Liver (tissue), 9 donors: Measurements from ENCODE around the gene HES4. TPM values are rescaled to one million over a fixed set of nuclear protein-coding genes. Genes with fewer than 3 reads are reported as not detected.
"Not testable (repeated sequence)": the region's sequence is repeated elsewhere in the genome, so short reads cannot be mapped to it uniquely, and the experiment has no call there.

Experiments used
- DNase-seq: peaks from one replicate; pipeline ENCODE4 v3.0.0-alpha.2; 2017; ENCODE audit warnings: low spot score
- H3K27ac ChIP-seq, 2 donors: one replicate each; pipeline ENCODE4 v1.7.0; 2013; ENCODE audit warnings: inconsistent platforms in 2 of 2, low read length in 2 of 2, control low read depth in 1 of 2, low read depth in 1 of 2, mild to moderate bottlenecking in 1 of 2
- H3K27me3 ChIP-seq, 4 donors: one replicate each; pipeline versions ENCODE4 v1.6.1 to v1.7.0; 2013; ENCODE audit warnings: low read length in 3 of 4, inconsistent platforms in 1 of 4, mild to moderate bottlenecking in 1 of 4, moderate library complexity in 1 of 4; ENCODE audit not compliant: control insufficient read depth in 4 of 4, insufficient read depth in 4 of 4
- H3K36me3 ChIP-seq, 4 donors: one replicate each; pipeline versions ENCODE4 v1.6.1 to v1.7.0; 2013; ENCODE audit warnings: low read length in 3 of 4, mild to moderate bottlenecking in 3 of 4, low read depth in 1 of 4, moderate library complexity in 1 of 4; ENCODE audit not compliant: control insufficient read depth in 4 of 4, insufficient read depth in 3 of 4
- H3K4me1 ChIP-seq, 4 donors: one replicate each; pipeline versions ENCODE4 v1.6.1 to v1.7.0; 2013; ENCODE audit warnings: low read length in 3 of 4, mild to moderate bottlenecking in 3 of 4, moderate library complexity in 1 of 4; ENCODE audit not compliant: control insufficient read depth in 4 of 4, insufficient read depth in 4 of 4
- H3K4me3 ChIP-seq, 3 donors: one replicate each; pipeline versions ENCODE4 v1.6.1 to v1.7.0; 2013; ENCODE audit warnings: low read length in 3 of 3, control low read depth in 1 of 3, low read depth in 1 of 3, mild to moderate bottlenecking in 1 of 3
- H3K9ac ChIP-seq, 2 donors: one replicate each; pipeline ENCODE4 v1.7.0; 2013; ENCODE audit warnings: low read length in 2 of 2, mild to moderate bottlenecking in 2 of 2, moderate library complexity in 2 of 2, control low read depth in 1 of 2, low read depth in 1 of 2
- H3K9me3 ChIP-seq, 4 donors: one replicate each; pipeline versions ENCODE4 v1.6.1 to v1.7.0; 2013; ENCODE audit warnings: low read length in 3 of 4; ENCODE audit not compliant: control insufficient read depth in 4 of 4
- ATF3 ChIP-seq: IDR thresholded peaks from 2 replicates; pipeline ENCODE4 v1.6.1; 2016; ENCODE audit warnings: antibody characterized with exemption
- CTCF ChIP-seq: fragments of 150-350 bp; IDR thresholded peaks from 2 replicates; pipeline ENCODE4 v1.5.1; 2017; ENCODE audit warnings: improper control_type of control experiment, low read depth, low read length; ENCODE audit not compliant: missing input control
- GABPA ChIP-seq, 2 donors: IDR thresholded peaks in 1 of 2; conservative IDR thresholded peaks in 1 of 2; 2 replicates each; pipeline ENCODE4 v1.6.1; 2016; ENCODE audit warnings: antibody characterized with exemption in 2 of 2, mild to moderate bottlenecking in 1 of 2, moderate library complexity in 1 of 2
- HNF4A ChIP-seq, 2 donors: conservative IDR thresholded peaks; 2 replicates each; pipeline ENCODE4 v1.6.1; 2016; ENCODE audit warnings: antibody characterized with exemption in 2 of 2, mild to moderate bottlenecking in 2 of 2
- NR2F2 ChIP-seq: IDR thresholded peaks from 2 replicates; pipeline ENCODE4 v1.6.1; 2016; ENCODE audit warnings: antibody characterized with exemption
- RAD21 ChIP-seq, 2 donors: IDR thresholded peaks; 2 replicates each; pipeline ENCODE4 v1.6.1; 2016; ENCODE audit warnings: antibody characterized with exemption in 2 of 2, mild to moderate bottlenecking in 2 of 2
- REST ChIP-seq: IDR thresholded peaks from 2 replicates; pipeline ENCODE4 v1.6.1; 2016; ENCODE audit warnings: antibody characterized with exemption, mild to moderate bottlenecking
- RXRA ChIP-seq, 2 donors: IDR thresholded peaks; 2 replicates each; pipeline ENCODE4 v1.6.1; 2017 to 2018; ENCODE audit warnings: antibody characterized with exemption in 2 of 2, mild to moderate bottlenecking in 1 of 2
- SP1 ChIP-seq: IDR thresholded peaks from 2 replicates; pipeline ENCODE4 v1.6.1; 2018; ENCODE audit warnings: antibody characterized with exemption, mild to moderate bottlenecking
- TAF1 ChIP-seq: conservative IDR thresholded peaks from 2 replicates; pipeline ENCODE4 v1.6.1; 2016; ENCODE audit warnings: antibody characterized with exemption, mild to moderate bottlenecking
- YY1 ChIP-seq: IDR thresholded peaks from 2 replicates; pipeline ENCODE4 v1.6.1; 2016; ENCODE audit warnings: antibody characterized with exemption, mild to moderate bottlenecking
- WGBS: extraction: QIAGEN DNeasy Blood & Tissue Kit; methylation state at CpG from one replicate; pipeline ENCODE4 v1.1.7; 2013; 5-methylcytosine and 5-hydroxymethylcytosine counted together
- polyA plus RNA-seq, 2 donors: library from polyadenylated mRNA; stranded (reverse) in 1 of 2; unstranded in 1 of 2; fragments of 200-250 nt in 1 of 2; fragments of >200 nt in 1 of 2; fragmentation: Nextera tagmentation in 1 of 2; extraction: Ambion mirVana in 1 of 2; gene quantifications; one replicate each; pipeline versions ENCODE4 v1.2.1 to v1.2.3, GENCODE V29; 2013 to 2015
- total RNA-seq, 2 donors: library from RNA; depleted of rRNA; stranded (reverse); fragments of >200 nt; gene quantifications; one replicate each; pipeline ENCODE4 v1.2.3, GENCODE V29; 2014
- TF ChIP-seq, protein P1 (sequence below): IDR thresholded peaks from 2 replicates; pipeline ENCODE4 v1.6.1; 2016; ENCODE audit warnings: antibody characterized with exemption
- TF ChIP-seq, protein P2 (sequence below): IDR thresholded peaks from 2 replicates; pipeline ENCODE4 v1.6.1; 2016; ENCODE audit warnings: antibody characterized with exemption
- donor health status: healthy.
- donor health status: healthy.
- donor health status: healthy.
- donor health status: healthy.
- donor health status: healthy.

The HES4 gene
- total and polyA plus RNA-seq, 4 donors, result 0.93 to 1.9 (median 1.7) TPM

DNA sequence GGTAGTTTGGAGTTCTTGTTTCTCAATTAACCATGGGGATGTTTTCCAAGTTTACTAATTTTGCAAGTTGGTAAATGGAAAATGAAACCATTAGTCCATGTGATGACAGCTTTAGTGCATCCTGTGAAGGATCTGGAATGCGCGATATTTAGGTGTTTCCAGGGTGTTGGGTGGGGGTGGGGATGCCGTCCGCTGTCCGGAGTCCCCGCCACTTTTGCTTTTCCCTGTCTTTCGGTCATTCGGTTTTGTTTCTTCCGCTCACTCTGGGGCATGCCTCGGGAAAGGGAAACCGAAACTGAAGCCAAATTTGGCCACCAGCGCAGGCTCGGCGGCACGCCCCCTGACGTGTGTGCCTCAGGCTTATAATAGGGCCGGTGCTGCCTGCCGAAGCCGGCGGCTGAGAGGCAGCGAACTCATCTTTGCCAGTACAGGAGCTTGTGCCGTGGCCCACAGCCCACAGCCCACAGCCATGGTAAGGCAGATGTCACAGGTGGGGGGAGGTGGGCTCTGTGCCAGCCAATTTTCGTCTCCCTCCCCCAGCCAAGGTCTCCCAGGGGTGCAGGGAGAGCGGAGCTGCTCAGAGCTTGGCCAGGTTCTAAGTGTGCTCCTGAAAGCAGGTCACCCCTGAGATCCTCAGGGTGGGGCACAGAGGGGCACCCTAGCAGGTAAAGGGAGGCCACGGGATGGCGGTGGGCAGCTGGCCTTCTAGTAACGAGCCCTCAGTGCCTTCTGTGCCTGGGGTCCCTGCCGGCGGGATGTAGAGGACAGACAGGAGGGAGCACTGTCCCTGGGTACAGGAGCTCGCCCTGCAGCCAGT lies 13.4 kb upstream of the HES4 start, which contains the start of gene ISG15:
Gene ISG15, plus strand, starts transcription at position 393 of the 817 bp plus-strand sequence. Its CDS starts 77 bp downstream, at position 470.
- peak within 1 kb of the TSS; percentile 92 to 93 for H3K9ac ChIP-seq
- H3K9me3 ChIP-seq, result no peaks in the 10 kb centered on the region
- peak within 1 kb of the TSS; percentile 88 to 97 for H3K27ac ChIP-seq
- no peaks in the 10 kb centered on the region for H3K27me3 ChIP-seq
- no peaks in the 10 kb centered on the region for H3K36me3 ChIP-seq
- TF ChIP-seq GABPA (IDR thresholded peaks at IDR 0.05 in 1 of 2, conservative IDR thresholded peaks at IDR 0.05 in 1 of 2) (peak in 1 of 2 donors; percentile 76), ATF3 (no peak), SP1 (peak; percentile 79), RAD21 (IDR thresholded peaks at IDR 0.05) (peak in 1 of 2 donors; percentile 46), CTCF (no peak), REST (peak; percentile 85), NR2F2 (no peak), TAF1 (peak; percentile 24), YY1 (peak; percentile 82), HNF4A (conservative IDR thresholded peaks at IDR 0.05) (peak; percentile 31 to 49), RXRA (IDR thresholded peaks at IDR 0.05) (peak in 1 of 2 donors; percentile 24)
- TF ChIP-seq, protein P1, sequence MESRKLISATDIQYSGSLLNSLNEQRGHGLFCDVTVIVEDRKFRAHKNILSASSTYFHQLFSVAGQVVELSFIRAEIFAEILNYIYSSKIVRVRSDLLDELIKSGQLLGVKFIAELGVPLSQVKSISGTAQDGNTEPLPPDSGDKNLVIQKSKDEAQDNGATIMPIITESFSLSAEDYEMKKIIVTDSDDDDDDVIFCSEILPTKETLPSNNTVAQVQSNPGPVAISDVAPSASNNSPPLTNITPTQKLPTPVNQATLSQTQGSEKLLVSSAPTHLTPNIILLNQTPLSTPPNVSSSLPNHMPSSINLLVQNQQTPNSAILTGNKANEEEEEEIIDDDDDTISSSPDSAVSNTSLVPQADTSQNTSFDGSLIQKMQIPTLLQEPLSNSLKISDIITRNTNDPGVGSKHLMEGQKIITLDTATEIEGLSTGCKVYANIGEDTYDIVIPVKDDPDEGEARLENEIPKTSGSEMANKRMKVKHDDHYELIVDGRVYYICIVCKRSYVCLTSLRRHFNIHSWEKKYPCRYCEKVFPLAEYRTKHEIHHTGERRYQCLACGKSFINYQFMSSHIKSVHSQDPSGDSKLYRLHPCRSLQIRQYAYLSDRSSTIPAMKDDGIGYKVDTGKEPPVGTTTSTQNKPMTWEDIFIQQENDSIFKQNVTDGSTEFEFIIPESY, result peak; percentile 67
- TF ChIP-seq, protein P2, sequence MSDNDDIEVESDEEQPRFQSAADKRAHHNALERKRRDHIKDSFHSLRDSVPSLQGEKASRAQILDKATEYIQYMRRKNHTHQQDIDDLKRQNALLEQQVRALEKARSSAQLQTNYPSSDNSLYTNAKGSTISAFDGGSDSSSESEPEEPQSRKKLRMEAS, result peak; percentile 79
- H3K4me3 ChIP-seq, result peak within 1 kb of the TSS; percentile 69 to 94 (median 78)
- H3K4me1 ChIP-seq, result peaks cover 2 to 15% (median 11%) of the 10 kb centered on the region in 4 donors
- peak; percentile 81 for DNase-seq
- 4% methylated on average over 30 of the region's 30 CpGs for WGBS

- H3K9me3 ChIP-seq, DNase-seq, H3K36me3 ChIP-seq, H3K27me3 ChIP-seq: not testable (repeated sequence)
- Histone ChIP-seq H3K9ac (peak overlapping the region; percentile 92 to 93), H3K4me3 (peak overlapping the region; percentile 69 to 94 (median 78)), H3K27ac (peak overlapping the region; percentile 88 to 97), H3K4me1 (peaks cover 2 to 15% (median 11%) of the 10 kb centered on the region in 4 donors)
- 63% methylated on average over 13 of the region's 13 CpGs for WGBS
Observed at GRCh38 chr1:1012736-1013104, 12.8 kb upstream of the HES4 start.
